GM12864 (cell line): Measurements from ENCODE around the gene ATP4A.

Source experiments
- DNase-seq: peaks from one replicate; pipeline ENCODE4 v3.0.0-alpha.2; 2011; ENCODE audit warnings: low read depth
- H3K4me3 ChIP-seq: 2 replicates; pipeline ENCODE4 v1.5.1; 2011; ENCODE audit warnings: mild to moderate bottlenecking, low read depth, low read length, control low read depth
- CTCF ChIP-seq: IDR thresholded peaks from 2 replicates; pipeline ENCODE4 v1.5.1; 2011; ENCODE audit warnings: low read depth, mild to moderate bottlenecking, moderate library complexity, low read length, control low read depth, inconsistent platforms; ENCODE audit errors: missing control alignments

The ATP4A gene

GRCh38 chr19:35565016-35565856 lies 1.8 kb upstream of the ATP4A start:
- no peak overlapping the region for H3K4me3 ChIP-seq
- DNase-seq = no peak
- TF ChIP-seq CTCF = no peak

- H3K4me3 ChIP-seq = no peak overlapping the region
- no peak for TF ChIP-seq CTCF
- DNase-seq = no peak
Measured at GRCh38 chr19:35562776-35563175, 682 bp downstream of the ATP4A start.

GRCh38 chr19:35562336-35562735 lies 1.1 kb downstream of the ATP4A start:
- no peak for DNase-seq
- H3K4me3 ChIP-seq = no peak overlapping the region
- TF ChIP-seq CTCF = no peak

- no peak for TF ChIP-seq CTCF
- DNase-seq = no peak
Measured at GRCh38 chr19:35561436-35561835, 2.0 kb downstream of the ATP4A start.

GRCh38 chr19:35560677-35561076 lies 2.8 kb downstream of the ATP4A start:
- TF ChIP-seq CTCF = no peak
- no peak overlapping the region for H3K4me3 ChIP-seq
- no peak for DNase-seq

More at GRCh38 chr19:35561436-35561835, 2.0 kb downstream of the ATP4A start:
- H3K4me3 ChIP-seq = no peak overlapping the region

- no peak overlapping the region for H3K4me3 ChIP-seq
- no peak for DNase-seq
- no peak for TF ChIP-seq CTCF
Measured at GRCh38 chr19:35560271-35560670, 3.2 kb downstream of the ATP4A start.

GRCh38 chr19:35559781-35560180 lies 3.7 kb downstream of the ATP4A start:
- TF ChIP-seq CTCF = no peak
- H3K4me3 ChIP-seq = no peak overlapping the region
- no peak for DNase-seq
